Neural cell (in vitro differentiated cells): ENCODE results near the gene HIVEP3. TPM values are rescaled to one million over a fixed set of nuclear protein-coding genes. Genes with fewer than 3 reads are reported as not detected.

Experiments used
- H2AFZ ChIP-seq: fragments of 200-600, 300-800 bp; sonication (generic), shearing (Covaris generic); 2 replicates; pipeline ENCODE4 v1.6.0; 2014; ENCODE audit warnings: low read depth, mild to moderate bottlenecking, antibody characterized with exemption, low read length, moderate library complexity
- H3F3A ChIP-seq: fragments of 200-600 bp; shearing (Covaris generic); 2 replicates; pipeline ENCODE4 v1.6.1; 2016; ENCODE audit warnings: mild to moderate bottlenecking, moderate library complexity, mixed read lengths, antibody characterized with exemption, low read length; ENCODE audit not compliant: insufficient read depth, poor library complexity, severe bottlenecking
- H3K27ac ChIP-seq: fragments of 200-600, 300-800 bp; sonication (generic), shearing (Covaris generic); 2 replicates; pipeline ENCODE4 v1.5.1; 2014; ENCODE audit warnings: mild to moderate bottlenecking, low read length, moderate library complexity
- H3K27me3 ChIP-seq: fragments of 300-800, 200-600 bp; sonication (generic), shearing (Covaris generic); 2 replicates; pipeline ENCODE4 v1.6.0; 2014; ENCODE audit warnings: mild to moderate bottlenecking, low read depth, low read length, moderate library complexity; ENCODE audit not compliant: insufficient read depth
- H3K36me3 ChIP-seq: fragments of 300-800, 200-600 bp; sonication (generic), shearing (Covaris generic); 2 replicates; pipeline ENCODE4 v1.5.1; 2014; ENCODE audit warnings: mild to moderate bottlenecking, antibody characterized with exemption, low read length, moderate library complexity; ENCODE audit not compliant: insufficient read depth
- H3K4me2 ChIP-seq: fragments of 300-800, 200-600 bp; sonication (generic), shearing (Covaris generic); 2 replicates; pipeline ENCODE4 v1.6.0; 2014; ENCODE audit warnings: mild to moderate bottlenecking, low read length
- H3K4me3 ChIP-seq: fragments of 300-800, 200-600 bp; sonication (generic), shearing (Covaris generic); 2 replicates; pipeline ENCODE4 v1.5.1; 2014; ENCODE audit warnings: mild to moderate bottlenecking, low read length, moderate library complexity
- H3K79me2 ChIP-seq: fragments of 200-600 bp; shearing (Covaris generic); replicated peaks from 2 replicates; pipeline ENCODE4 v1.6.0; 2014; ENCODE audit warnings: mild to moderate bottlenecking, low read length, moderate library complexity; ENCODE audit not compliant: insufficient read depth
- H3K9ac ChIP-seq: fragments of 300-800, 200-600 bp; sonication (generic), shearing (Covaris generic); 2 replicates; pipeline ENCODE4 v1.6.1; 2016; ENCODE audit warnings: mild to moderate bottlenecking, low read length, mixed read lengths
- H3K9me2 ChIP-seq: fragments of 200-600 bp; shearing (Covaris generic); 2 replicates; pipeline ENCODE4 v1.6.1; 2016; ENCODE audit warnings: mild to moderate bottlenecking, low read length, mixed read lengths; ENCODE audit not compliant: insufficient read depth
- H3K9me3 ChIP-seq: fragments of 200-600, 300-800 bp; sonication (generic), shearing (Covaris generic); 2 replicates; pipeline ENCODE4 v1.6.1; 2016; ENCODE audit warnings: mild to moderate bottlenecking, mixed run types, low read length, moderate library complexity, mixed read lengths
- H4K20me1 ChIP-seq: fragments of 200-600 bp; shearing (Covaris generic); 2 replicates; pipeline ENCODE4 v1.6.1; 2016; ENCODE audit warnings: mild to moderate bottlenecking, mixed run types; ENCODE audit not compliant: insufficient read depth
- EZH2 ChIP-seq: fragments of 200-600, 300-800 bp; shearing (Covaris generic), sonication (generic); IDR thresholded peaks from 2 replicates; pipeline ENCODE4 v1.6.1; 2014; ENCODE audit warnings: antibody characterized with exemption, low read length, borderline replicate concordance, mild to moderate bottlenecking; ENCODE audit not compliant: insufficient read depth, poor library complexity, severe bottlenecking
- POLR2AphosphoS5 ChIP-seq: IDR thresholded peaks from 2 replicates; pipeline ENCODE4 v1.6.1; 2012
- RAD21 ChIP-seq: fragments of 450-650 bp; conservative IDR thresholded peaks from 2 replicates; pipeline ENCODE4 v1.6.1; 2014; ENCODE audit warnings: antibody characterized with exemption, mild to moderate bottlenecking, moderate library complexity
- SMC3 ChIP-seq: fragments of 450-650 bp; conservative IDR thresholded peaks from 2 replicates; pipeline ENCODE4 v1.6.1; 2014; ENCODE audit warnings: antibody characterized with exemption, mild to moderate bottlenecking, moderate library complexity; ENCODE audit not compliant: poor library complexity
- TAF1 ChIP-seq: IDR thresholded peaks from 2 replicates; pipeline ENCODE4 v1.6.1; 2012; ENCODE audit warnings: low read depth
- polyA plus RNA-seq: library from polyadenylated mRNA; depleted of rRNA; stranded (reverse); fragments of >200 nt; gene quantifications from 2 replicates; pipeline ENCODE4 v1.2.3, GENCODE V29; 2014
- TF ChIP-seq, protein P1 (sequence below): IDR thresholded peaks from 2 replicates; pipeline ENCODE4 v1.6.1; 2012; ENCODE audit warnings: borderline replicate concordance
- TF ChIP-seq, protein P2 (sequence below): fragments of 450-650 bp; IDR thresholded peaks from 2 replicates; pipeline ENCODE4 v1.5.1; 2014; ENCODE audit warnings: antibody characterized with exemption, mild to moderate bottlenecking, moderate library complexity; ENCODE audit not compliant: poor library complexity, severe bottlenecking

HIVEP3 gene
- polyA plus RNA-seq, 1 donor from 2014 or later, result 2.6 TPM

DNA sequence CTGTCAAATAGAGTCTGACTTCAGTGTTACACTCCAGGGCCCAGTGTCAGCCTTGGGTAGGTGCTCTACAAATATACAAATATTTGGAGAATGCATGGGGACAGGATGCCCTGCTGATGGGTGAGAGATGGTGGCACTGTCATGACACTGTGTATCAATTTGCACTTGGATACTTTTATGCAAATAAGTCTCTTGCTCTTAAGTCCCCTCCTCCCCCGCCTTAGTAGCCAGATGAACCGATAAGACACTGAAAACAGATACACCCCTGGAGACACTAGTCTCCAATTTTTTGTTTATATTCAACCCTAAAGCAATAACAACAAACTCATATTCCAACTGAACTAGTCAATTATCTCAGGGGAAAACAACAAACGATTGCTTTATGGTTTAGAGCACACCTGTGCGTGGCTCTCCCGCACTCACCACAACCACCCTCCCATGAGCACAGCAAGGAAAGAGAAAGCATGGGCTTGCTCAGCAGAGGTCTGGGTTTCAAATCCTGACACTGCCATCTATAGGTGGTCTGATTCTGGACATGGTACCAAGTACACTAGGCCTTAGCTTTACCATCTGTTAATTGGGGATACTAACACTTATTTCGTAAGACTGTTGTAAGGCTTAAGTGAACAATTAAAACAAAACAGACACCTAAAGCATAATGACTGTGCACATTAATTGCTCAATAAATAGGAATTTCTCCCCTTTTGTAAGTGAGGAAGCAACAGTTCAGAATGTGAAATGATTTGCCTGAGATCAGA is 50.3 kb downstream of the HIVEP3 start:
- H3K9ac ChIP-seq, result no peak overlapping the region
- no peak overlapping the region for H3K4me2 ChIP-seq
- H3K79me2 ChIP-seq, result no peaks in the 10 kb centered on the region
- no peaks in the 10 kb centered on the region for H3K9me2 ChIP-seq
- H2AFZ ChIP-seq, result no peak overlapping the region
- no peaks in the 10 kb centered on the region for H4K20me1 ChIP-seq
- no peak for TF ChIP-seq POLR2AphosphoS5
- TF ChIP-seq, protein P1, sequence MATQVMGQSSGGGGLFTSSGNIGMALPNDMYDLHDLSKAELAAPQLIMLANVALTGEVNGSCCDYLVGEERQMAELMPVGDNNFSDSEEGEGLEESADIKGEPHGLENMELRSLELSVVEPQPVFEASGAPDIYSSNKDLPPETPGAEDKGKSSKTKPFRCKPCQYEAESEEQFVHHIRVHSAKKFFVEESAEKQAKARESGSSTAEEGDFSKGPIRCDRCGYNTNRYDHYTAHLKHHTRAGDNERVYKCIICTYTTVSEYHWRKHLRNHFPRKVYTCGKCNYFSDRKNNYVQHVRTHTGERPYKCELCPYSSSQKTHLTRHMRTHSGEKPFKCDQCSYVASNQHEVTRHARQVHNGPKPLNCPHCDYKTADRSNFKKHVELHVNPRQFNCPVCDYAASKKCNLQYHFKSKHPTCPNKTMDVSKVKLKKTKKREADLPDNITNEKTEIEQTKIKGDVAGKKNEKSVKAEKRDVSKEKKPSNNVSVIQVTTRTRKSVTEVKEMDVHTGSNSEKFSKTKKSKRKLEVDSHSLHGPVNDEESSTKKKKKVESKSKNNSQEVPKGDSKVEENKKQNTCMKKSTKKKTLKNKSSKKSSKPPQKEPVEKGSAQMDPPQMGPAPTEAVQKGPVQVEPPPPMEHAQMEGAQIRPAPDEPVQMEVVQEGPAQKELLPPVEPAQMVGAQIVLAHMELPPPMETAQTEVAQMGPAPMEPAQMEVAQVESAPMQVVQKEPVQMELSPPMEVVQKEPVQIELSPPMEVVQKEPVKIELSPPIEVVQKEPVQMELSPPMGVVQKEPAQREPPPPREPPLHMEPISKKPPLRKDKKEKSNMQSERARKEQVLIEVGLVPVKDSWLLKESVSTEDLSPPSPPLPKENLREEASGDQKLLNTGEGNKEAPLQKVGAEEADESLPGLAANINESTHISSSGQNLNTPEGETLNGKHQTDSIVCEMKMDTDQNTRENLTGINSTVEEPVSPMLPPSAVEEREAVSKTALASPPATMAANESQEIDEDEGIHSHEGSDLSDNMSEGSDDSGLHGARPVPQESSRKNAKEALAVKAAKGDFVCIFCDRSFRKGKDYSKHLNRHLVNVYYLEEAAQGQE, result no peak
- no peak for TF ChIP-seq EZH2
- TF ChIP-seq SMC3, result no peak
- no peaks in the 10 kb centered on the region for H3F3A ChIP-seq
- no peaks in the 10 kb centered on the region for H3K9me3 ChIP-seq
- H3K36me3 ChIP-seq, result no peaks in the 10 kb centered on the region
- no peak overlapping the region for H3K27ac ChIP-seq
- H3K27me3 ChIP-seq, result no peaks in the 10 kb centered on the region
- no peak overlapping the region for H3K4me3 ChIP-seq

DNA sequence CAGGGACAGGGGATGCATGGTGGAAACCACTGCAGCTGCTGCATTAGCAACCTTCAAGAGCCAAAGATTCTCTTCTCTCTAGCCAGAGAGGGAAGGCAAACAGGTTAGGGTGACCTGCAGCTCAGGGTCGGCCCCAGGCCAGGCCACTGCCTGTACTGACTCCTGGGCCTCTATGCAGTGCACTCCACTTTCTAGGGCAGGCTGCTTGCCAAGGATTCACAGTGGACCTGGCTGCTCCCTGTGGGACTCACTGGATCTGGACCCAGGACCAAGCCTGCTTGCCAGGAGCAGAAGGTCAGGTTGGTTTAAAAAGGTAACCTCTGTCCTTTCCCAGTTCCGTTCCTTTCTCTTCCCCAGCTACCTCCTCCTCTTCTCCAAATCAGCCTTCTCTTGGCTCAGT is 52.4 kb downstream of the HIVEP3 start:
- Histone ChIP-seq H4K20me1 (no peaks in the 10 kb centered on the region), H3K36me3 (no peaks in the 10 kb centered on the region), H2AFZ (no peak overlapping the region), H3K79me2 (no peaks in the 10 kb centered on the region), H3K9me2 (no peaks in the 10 kb centered on the region), H3K4me3 (no peak overlapping the region), H3F3A (no peaks in the 10 kb centered on the region), H3K9ac (no peak overlapping the region), H3K9me3 (no peaks in the 10 kb centered on the region), H3K27ac (no peak overlapping the region), H3K4me2 (no peak overlapping the region), H3K27me3 (no peaks in the 10 kb centered on the region)
- TF ChIP-seq, protein P2, sequence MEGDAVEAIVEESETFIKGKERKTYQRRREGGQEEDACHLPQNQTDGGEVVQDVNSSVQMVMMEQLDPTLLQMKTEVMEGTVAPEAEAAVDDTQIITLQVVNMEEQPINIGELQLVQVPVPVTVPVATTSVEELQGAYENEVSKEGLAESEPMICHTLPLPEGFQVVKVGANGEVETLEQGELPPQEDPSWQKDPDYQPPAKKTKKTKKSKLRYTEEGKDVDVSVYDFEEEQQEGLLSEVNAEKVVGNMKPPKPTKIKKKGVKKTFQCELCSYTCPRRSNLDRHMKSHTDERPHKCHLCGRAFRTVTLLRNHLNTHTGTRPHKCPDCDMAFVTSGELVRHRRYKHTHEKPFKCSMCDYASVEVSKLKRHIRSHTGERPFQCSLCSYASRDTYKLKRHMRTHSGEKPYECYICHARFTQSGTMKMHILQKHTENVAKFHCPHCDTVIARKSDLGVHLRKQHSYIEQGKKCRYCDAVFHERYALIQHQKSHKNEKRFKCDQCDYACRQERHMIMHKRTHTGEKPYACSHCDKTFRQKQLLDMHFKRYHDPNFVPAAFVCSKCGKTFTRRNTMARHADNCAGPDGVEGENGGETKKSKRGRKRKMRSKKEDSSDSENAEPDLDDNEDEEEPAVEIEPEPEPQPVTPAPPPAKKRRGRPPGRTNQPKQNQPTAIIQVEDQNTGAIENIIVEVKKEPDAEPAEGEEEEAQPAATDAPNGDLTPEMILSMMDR, result no peak
- TF ChIP-seq TAF1, result no peak
- TF ChIP-seq POLR2AphosphoS5, result no peak
- TF ChIP-seq SMC3, result no peak
- no peak for TF ChIP-seq RAD21
- TF ChIP-seq, protein P1, result no peak
